DND-41 (cell line): ENCODE measurements around the gene MTO1.
"Not testable (repeated sequence)": the region's sequence is repeated elsewhere in the genome, so short reads cannot be mapped to it uniquely, and the experiment has no call there.

Experiments used
- ATAC-seq: fragments of 200-7000 bp; cut with Tn5 transposase; 3 replicates; pipeline ENCODE4 v1.9.1; 2021; ENCODE audit warnings: low read depth; ENCODE audit not compliant: insufficient read depth
- DNase-seq: peaks from one replicate; pipeline ENCODE4 v3.0.0-alpha.2; 2020
- H2AFZ ChIP-seq: 2 replicates; pipeline ENCODE4 v1.6.0; 2012; ENCODE audit warnings: low read depth, low read length
- H3K27ac ChIP-seq: 2 replicates; pipeline ENCODE4 v1.5.1; 2012; ENCODE audit warnings: low read length, inconsistent platforms
- H3K27me3 ChIP-seq: fragments of 200-600 bp; sonication (generic); 2 replicates; pipeline ENCODE4 v1.6.0; 2012; ENCODE audit warnings: low read length, mild to moderate bottlenecking, inconsistent platforms; ENCODE audit not compliant: insufficient read depth, poor library complexity
- H3K36me3 ChIP-seq: 2 replicates; pipeline ENCODE4 v1.5.1; 2012; ENCODE audit warnings: low read length, inconsistent platforms; ENCODE audit not compliant: insufficient read depth
- H3K4me1 ChIP-seq: 2 replicates; pipeline ENCODE4 v1.5.1; 2012; ENCODE audit warnings: mild to moderate bottlenecking, low read length; ENCODE audit not compliant: insufficient read depth
- H3K4me2 ChIP-seq: 2 replicates; pipeline ENCODE4 v1.6.0; 2012; ENCODE audit warnings: mild to moderate bottlenecking, moderate library complexity, low read length, inconsistent platforms; ENCODE audit not compliant: insufficient read depth
- H3K4me3 ChIP-seq, 2 experiments: fragments of 200-600 bp in 1 of 2; shearing (Covaris generic) in 1 of 2; 2 replicates each; pipeline ENCODE4 v1.5.1; 2012 to 2016; ENCODE audit warnings: inconsistent platforms in 2 of 2, low read length in 2 of 2, mild to moderate bottlenecking in 2 of 2, low read depth in 1 of 2, moderate library complexity in 1 of 2
- H3K79me2 ChIP-seq: 2 replicates; pipeline ENCODE4 v1.6.0; 2012; ENCODE audit warnings: low read length, inconsistent platforms; ENCODE audit not compliant: insufficient read depth
- H3K9ac ChIP-seq: 2 replicates; pipeline ENCODE4 v1.6.0; 2012; ENCODE audit warnings: low read depth, mild to moderate bottlenecking, inconsistent platforms, low read length, moderate library complexity
- H3K9me3 ChIP-seq: 2 replicates; pipeline ENCODE4 v1.5.1; 2012; ENCODE audit warnings: low read length, moderate library complexity, mild to moderate bottlenecking, inconsistent platforms; ENCODE audit not compliant: insufficient read depth, severe bottlenecking
- H4K20me1 ChIP-seq: 2 replicates; pipeline ENCODE4 v1.6.0; 2012; ENCODE audit warnings: low read length; ENCODE audit not compliant: insufficient read depth
- CTCF ChIP-seq: IDR thresholded peaks from 2 replicates; pipeline ENCODE4 v1.5.1; 2012; ENCODE audit warnings: borderline replicate concordance, low read length, moderate library complexity, mild to moderate bottlenecking; ENCODE audit not compliant: poor library complexity, severe bottlenecking; ENCODE audit errors: extremely low read depth
- EZH2 ChIP-seq: IDR thresholded peaks from 3 replicates; pipeline ENCODE4 v1.6.1; 2012; ENCODE audit warnings: borderline replicate concordance, low read depth, mild to moderate bottlenecking, moderate library complexity, low read length, inconsistent platforms; ENCODE audit not compliant: severe bottlenecking

Gene MTO1

GRCh38 chr6:73505142-73505541, 43.6 kb downstream of the MTO1 start:
- DNase-seq (no peak), ATAC-seq (no peak)
- Histone ChIP-seq H3K4me2 (no peak overlapping the region), H3K27me3 (no peaks in the 10 kb centered on the region), H3K36me3 (peaks cover 40% of the 10 kb centered on the region), H4K20me1 (no peaks in the 10 kb centered on the region), H2AFZ (no peak overlapping the region), H3K79me2 (no peaks in the 10 kb centered on the region), H3K27ac (no peak overlapping the region), H3K9me3 (no peaks in the 10 kb centered on the region), H3K4me1 (no peaks in the 10 kb centered on the region), H3K4me3 (no peak overlapping the region), H3K9ac (no peak overlapping the region)
- TF ChIP-seq CTCF (no peak), EZH2 (no peak)

- not testable (repeated sequence) for H3K4me3 ChIP-seq, H2AFZ ChIP-seq, H3K9me3 ChIP-seq, H3K27me3 ChIP-seq, H3K27ac ChIP-seq, ATAC-seq, H3K9ac ChIP-seq, DNase-seq, H3K4me1 ChIP-seq, H3K4me2 ChIP-seq, H4K20me1 ChIP-seq, H3K79me2 ChIP-seq
- peaks cover 34% of the 10 kb centered on the region for H3K36me3 ChIP-seq
Measured at GRCh38 chr6:73505705-73506104, 44.2 kb downstream of the MTO1 start.

GRCh38 chr6:73506246-73506645, 44.7 kb downstream of the MTO1 start:
- Histone ChIP-seq H3K9ac (no peak overlapping the region), H3K4me2 (no peak overlapping the region), H3K79me2 (no peaks in the 10 kb centered on the region), H3K27ac (no peak overlapping the region), H3K36me3 (peaks cover 29% of the 10 kb centered on the region), H2AFZ (no peak overlapping the region), H3K27me3 (no peaks in the 10 kb centered on the region), H3K4me3 (no peak overlapping the region), H3K9me3 (no peaks in the 10 kb centered on the region), H4K20me1 (no peaks in the 10 kb centered on the region), H3K4me1 (no peaks in the 10 kb centered on the region)
- no peak for TF ChIP-seq CTCF
- TF ChIP-seq EZH2: no peak
- no peak for DNase-seq
- no peak for ATAC-seq

- H3K79me2 ChIP-seq: no peaks in the 10 kb centered on the region
- peaks cover 5% of the 10 kb centered on the region; the same call in 1 of the 2 replicates for H4K20me1 ChIP-seq
- no peak overlapping the region for H3K4me3 ChIP-seq
- no peak overlapping the region for H3K27ac ChIP-seq
- ATAC-seq: no peak
- TF ChIP-seq EZH2 (no peak), CTCF (no peak)
- no peak overlapping the region for H3K9ac ChIP-seq
- H3K4me1 ChIP-seq: no peaks in the 10 kb centered on the region
- no peak overlapping the region for H2AFZ ChIP-seq
- peaks cover 12% of the 10 kb centered on the region; the same call in 1 of the 2 replicates for H3K36me3 ChIP-seq
- H3K4me2 ChIP-seq: no peak overlapping the region
- H3K9me3 ChIP-seq: no peaks in the 10 kb centered on the region
- H3K27me3 ChIP-seq: no peaks in the 10 kb centered on the region
- DNase-seq: no peak
Measured at GRCh38 chr6:73508776-73509175, 47.2 kb downstream of the MTO1 start.
